GM12878 (cell line): ENCODE measurements around the gene MLPH. TPM values are rescaled to one million over a fixed set of nuclear protein-coding genes. Genes with fewer than 3 reads are reported as not detected.

Source experiments
- ATAC-seq: fragments of 200-7000 bp; cut with Tn5 transposase; 3 replicates; pipeline ENCODE4 v1.9.1; 2020; ENCODE audit warnings: mild to moderate bottlenecking, moderate library complexity
- BruUV-seq: library from RNA; stranded (reverse); fragments of 400-500 nt; replicated peaks from 2 replicates; lab custom pipeline; 2021; lab: Mats Ljungman, UMichigan
- CTCF ChIA-PET: fragments of 300-600 bp; sonication (Branson Sonifier 250); formaldehyde crosslinking; extraction: SDS; loops from one replicate; lab custom pipeline; 2021; ENCODE audit warnings: inconsistent platforms; lab: Yijun Ruan, JAX
- POLR2A ChIA-PET: fragments of 350-600 bp; formaldehyde crosslinking; extraction: SDS; loops from one replicate; lab custom pipeline; 2021; ENCODE audit warnings: inconsistent platforms; lab: Charles Lee
- RAD21 ChIA-PET: fragments of 300-600 bp; sonication (Branson Sonifier 250); formaldehyde crosslinking; loops from one replicate; lab custom pipeline; 2023; ENCODE audit warnings: antibody characterized with exemption; ENCODE audit not compliant: unreplicated experiment; lab: Charles Lee
- SMC1A ChIA-PET: fragments of 300-600 bp; sonication (Branson Sonifier 250); formaldehyde crosslinking; loops from one replicate; lab custom pipeline; 2023; ENCODE audit not compliant: unreplicated experiment, uncharacterized antibody; lab: Charles Lee
- DNase-seq: peaks from one replicate; pipeline ENCODE4 v3.0.0-alpha.2; 2011; ENCODE audit warnings: low read depth, low spot score
- FAIRE-seq: peaks from 3 replicates; lab custom pipeline; 2011; peaks lifted over from hg19 to GRCh38; lab: Jason Lieb, UNC
- H2AFZ ChIP-seq: 2 replicates; pipeline ENCODE4 v1.6.0; 2011; ENCODE audit warnings: low read depth, low read length, control low read depth; ENCODE audit not compliant: control insufficient read depth
- H3K27ac ChIP-seq: 2 replicates; pipeline ENCODE4 v1.5.1; 2011; ENCODE audit warnings: control low read depth; ENCODE audit not compliant: control insufficient read depth, insufficient read depth
- H3K27me3 ChIP-seq, 2 experiments: replicated peaks in 1 of 2; 2 replicates each; pipeline versions ENCODE4 v1.6.0 to v1.6.1; 2011; ENCODE audit warnings: low read length in 1 of 2; ENCODE audit not compliant: control insufficient read depth in 2 of 2, insufficient read depth in 2 of 2
- H3K36me3 ChIP-seq, 2 experiments: 2 replicates each; pipeline ENCODE4 v1.5.1; 2011; ENCODE audit warnings: low read length in 1 of 2; ENCODE audit not compliant: control insufficient read depth in 2 of 2, insufficient read depth in 2 of 2
- H3K4me1 ChIP-seq: 2 replicates; pipeline ENCODE4 v1.6.1; 2011; ENCODE audit warnings: mild to moderate bottlenecking, low read length, moderate library complexity, mixed read lengths; ENCODE audit not compliant: control insufficient read depth, insufficient read depth
- H3K4me2 ChIP-seq: 2 replicates; pipeline ENCODE4 v1.6.0; 2011; ENCODE audit warnings: control low read depth; ENCODE audit not compliant: control insufficient read depth, insufficient read depth
- H3K4me3 ChIP-seq: fragments of 200-600 bp; sonication (generic); 2 replicates; pipeline ENCODE4 v1.5.1; 2016
- H3K79me2 ChIP-seq: 2 replicates; pipeline ENCODE4 v1.6.0; 2011; ENCODE audit warnings: low read length; ENCODE audit not compliant: control insufficient read depth, insufficient read depth
- H3K9ac ChIP-seq: 2 replicates; pipeline ENCODE4 v1.8.0; 2011; ENCODE audit warnings: low read length, control low read depth, mixed read lengths; ENCODE audit not compliant: control insufficient read depth, insufficient read depth
- H3K9me3 ChIP-seq: replicated peaks from 3 replicates; pipeline ENCODE4 v1.5.1; 2011; ENCODE audit warnings: mild to moderate bottlenecking, low read length; ENCODE audit not compliant: control insufficient read depth, insufficient read depth
- H4K20me1 ChIP-seq: 2 replicates; pipeline ENCODE4 v1.6.0; 2011; ENCODE audit not compliant: control insufficient read depth, insufficient read depth
- BACH1 ChIP-seq: fragments of 450-650 bp; IDR thresholded peaks from 2 replicates; pipeline ENCODE4 v1.6.1; 2017; ENCODE audit warnings: mild to moderate bottlenecking, borderline replicate concordance
- CHD1 ChIP-seq: IDR thresholded peaks from 2 replicates; pipeline ENCODE4 v1.6.1; 2012; ENCODE audit warnings: low read depth, low read length, improper control_type of control experiment
- RAD21 ChIP-seq: IDR thresholded peaks from 2 replicates; pipeline ENCODE4 v1.6.1; 2011; ENCODE audit warnings: mild to moderate bottlenecking, low read depth, low read length, moderate library complexity; ENCODE audit not compliant: insufficient read depth
- RBBP5 ChIP-seq: fragments of 200-600 bp; sonication (generic); conservative IDR thresholded peaks from 2 replicates; pipeline ENCODE4 v1.6.1; 2016
- WGBS: methylation state at CpG from one replicate; pipeline ENCODE4 v1.1.6; 2016; ENCODE audit warnings: low lambda C conversion rate; ENCODE audit not compliant: insufficient replicate concordance, insufficient coverage; ENCODE audit errors: missing lambda C conversion rate; 5-methylcytosine and 5-hydroxymethylcytosine counted together
- in situ Hi-C: fragments of 300-500 bp; cut with MboI; formaldehyde crosslinking; loops from 9 replicates; pipeline ENCODE4 v1.14.3; 2018; ENCODE audit warnings: mixed read lengths
- intact Hi-C: fragments of 100-400 bp; cut with micrococcal nuclease; formaldehyde crosslinking; loops from one replicate; pipeline ENCODE4 v1.14.2; 2022; ENCODE audit not compliant: unreplicated experiment
- polyA plus RNA-seq, 11 experiments: library from polyadenylated mRNA; depleted of rRNA in 4 of 11; unstranded in 6 of 11; stranded (reverse) in 5 of 11; fragments of >200 nt; fragmentation: Nextera tagmentation in 4 of 11; fragmentation: Illumina TruSeq in 1 of 11; extraction: Ambion mirVana in 4 of 11; extraction: Trizol in 1 of 11; gene quantifications; 1 replicate in 1 of 11; 2 replicates in 10 of 11; pipeline versions ENCODE4 v1.2.1 to v1.2.3, GENCODE V29; 2011 to 2016; ENCODE audit warnings: inconsistent platforms in 2 of 11, missing spikeins in 2 of 11, low read depth in 1 of 11
- total RNA-seq, 4 experiments: library from RNA; depleted of rRNA in 3 of 4; stranded (reverse); fragments of >200 nt in 3 of 4; fragmentation: Illumina TruSeq in 1 of 4; extraction: Trizol in 1 of 4; gene quantifications; 2 replicates each; pipeline versions ENCODE4 v1.2.1 to v1.2.3, GENCODE V29; 2013 to 2021
- TF ChIP-seq, protein P1 (sequence below): IDR thresholded peaks from 2 replicates; pipeline ENCODE4 v1.6.1; 2012; ENCODE audit warnings: mild to moderate bottlenecking, low read depth, low read length

Gene MLPH
- total and polyA plus RNA-seq, 10 of the 15 experiments (the other 5 are each of a cell fraction or from before 2014, with no cell fraction given), result 0.16 to 0.85 TPM; not detected in 8

DNA sequence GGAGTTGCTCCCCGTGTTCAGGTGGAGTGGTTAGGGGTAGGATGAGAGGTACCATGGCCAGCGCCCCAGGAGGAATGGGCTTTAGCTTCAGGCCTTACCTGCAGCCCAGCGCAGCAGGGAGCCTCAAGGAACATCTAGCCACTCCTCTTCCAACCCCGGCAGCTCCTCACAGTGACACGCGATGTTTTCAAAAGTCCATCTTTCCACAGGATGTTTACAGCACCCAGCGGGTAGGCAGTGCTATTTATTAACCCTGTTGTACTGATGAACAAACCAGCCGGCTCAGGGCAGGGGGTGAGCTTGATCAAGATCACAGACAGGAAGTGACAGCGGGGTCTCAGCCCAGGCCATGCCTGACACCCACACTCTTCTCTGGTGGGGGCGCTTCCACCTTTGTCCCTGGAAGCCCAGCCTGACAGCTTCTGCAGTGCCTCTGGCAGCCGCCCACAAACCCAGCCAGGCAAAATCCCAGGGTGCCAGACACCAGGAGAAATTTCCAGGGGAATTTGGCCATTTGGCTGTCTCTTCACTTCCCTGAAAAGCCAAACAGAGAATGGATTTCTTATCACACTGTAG, 60.9 kb downstream of the MLPH start:
- Histone ChIP-seq H3K27me3 (peaks cover 0 to 1% of the 10 kb centered on the region in 2 experiments; a peak in 1 of 4 replicates), H3K9ac (no peak overlapping the region), H3K27ac (no peak overlapping the region), H2AFZ (no peak overlapping the region), H3K36me3 (no peaks in the 10 kb centered on the region), H3K79me2 (no peaks in the 10 kb centered on the region), H3K4me3 (no peak overlapping the region), H3K4me1 (no peaks in the 10 kb centered on the region), H4K20me1 (no peaks in the 10 kb centered on the region), H3K9me3 (no peaks in the 10 kb centered on the region), H3K4me2 (no peak overlapping the region)
- FAIRE-seq (no peak), DNase-seq (no peak), ATAC-seq (peak; percentile 25; the same call in 1 of the 3 replicates)
- no TSS peak for BruUV-seq
- RAD21 ChIA-PET, result no interaction called here
- intact Hi-C loops, result no loop called here
- POLR2A ChIA-PET, result no interaction called here
- CTCF ChIA-PET, result no interaction called here
- TF ChIP-seq BACH1 (no peak), RBBP5 (no peak), RAD21 (no peak), CHD1 (no peak)
- TF ChIP-seq, protein P1, sequence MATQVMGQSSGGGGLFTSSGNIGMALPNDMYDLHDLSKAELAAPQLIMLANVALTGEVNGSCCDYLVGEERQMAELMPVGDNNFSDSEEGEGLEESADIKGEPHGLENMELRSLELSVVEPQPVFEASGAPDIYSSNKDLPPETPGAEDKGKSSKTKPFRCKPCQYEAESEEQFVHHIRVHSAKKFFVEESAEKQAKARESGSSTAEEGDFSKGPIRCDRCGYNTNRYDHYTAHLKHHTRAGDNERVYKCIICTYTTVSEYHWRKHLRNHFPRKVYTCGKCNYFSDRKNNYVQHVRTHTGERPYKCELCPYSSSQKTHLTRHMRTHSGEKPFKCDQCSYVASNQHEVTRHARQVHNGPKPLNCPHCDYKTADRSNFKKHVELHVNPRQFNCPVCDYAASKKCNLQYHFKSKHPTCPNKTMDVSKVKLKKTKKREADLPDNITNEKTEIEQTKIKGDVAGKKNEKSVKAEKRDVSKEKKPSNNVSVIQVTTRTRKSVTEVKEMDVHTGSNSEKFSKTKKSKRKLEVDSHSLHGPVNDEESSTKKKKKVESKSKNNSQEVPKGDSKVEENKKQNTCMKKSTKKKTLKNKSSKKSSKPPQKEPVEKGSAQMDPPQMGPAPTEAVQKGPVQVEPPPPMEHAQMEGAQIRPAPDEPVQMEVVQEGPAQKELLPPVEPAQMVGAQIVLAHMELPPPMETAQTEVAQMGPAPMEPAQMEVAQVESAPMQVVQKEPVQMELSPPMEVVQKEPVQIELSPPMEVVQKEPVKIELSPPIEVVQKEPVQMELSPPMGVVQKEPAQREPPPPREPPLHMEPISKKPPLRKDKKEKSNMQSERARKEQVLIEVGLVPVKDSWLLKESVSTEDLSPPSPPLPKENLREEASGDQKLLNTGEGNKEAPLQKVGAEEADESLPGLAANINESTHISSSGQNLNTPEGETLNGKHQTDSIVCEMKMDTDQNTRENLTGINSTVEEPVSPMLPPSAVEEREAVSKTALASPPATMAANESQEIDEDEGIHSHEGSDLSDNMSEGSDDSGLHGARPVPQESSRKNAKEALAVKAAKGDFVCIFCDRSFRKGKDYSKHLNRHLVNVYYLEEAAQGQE, result peak; percentile 66; the same call in 1 of the 2 replicates
- SMC1A ChIA-PET, result interaction anchor here (0.7 to 1.8 kb wide), 3 partner anchors 14 to 24 kb away, joined by 3 to 4 read pairs (median 3); no protein-coding TSS in a partner anchor
- WGBS, result 49% methylated on average over 10 of the region's 11 CpGs
- in situ Hi-C loops, result no loop called here
